Loucy (cell line): ENCODE measurements around the gene TCEA3.
A peak's percentile ranks its signal among the peaks of the same experiment; 100 is the strongest.

Source experiments
- EZH2phosphoT487 ChIP-seq: fragments of 200-600 bp; IDR thresholded peaks from 2 replicates; pipeline ENCODE4 v1.6.1; 2018; ENCODE audit warnings: antibody characterized with exemption, mild to moderate bottlenecking, moderate library complexity, borderline replicate concordance
- TF ChIP-seq, protein P1 (sequence below): fragments of 200-600 bp; sonication (generic); conservative IDR thresholded peaks from 2 replicates; pipeline ENCODE4 v1.5.1; 2014; ENCODE audit warnings: mild to moderate bottlenecking, antibody characterized with exemption, low read length

DNA sequence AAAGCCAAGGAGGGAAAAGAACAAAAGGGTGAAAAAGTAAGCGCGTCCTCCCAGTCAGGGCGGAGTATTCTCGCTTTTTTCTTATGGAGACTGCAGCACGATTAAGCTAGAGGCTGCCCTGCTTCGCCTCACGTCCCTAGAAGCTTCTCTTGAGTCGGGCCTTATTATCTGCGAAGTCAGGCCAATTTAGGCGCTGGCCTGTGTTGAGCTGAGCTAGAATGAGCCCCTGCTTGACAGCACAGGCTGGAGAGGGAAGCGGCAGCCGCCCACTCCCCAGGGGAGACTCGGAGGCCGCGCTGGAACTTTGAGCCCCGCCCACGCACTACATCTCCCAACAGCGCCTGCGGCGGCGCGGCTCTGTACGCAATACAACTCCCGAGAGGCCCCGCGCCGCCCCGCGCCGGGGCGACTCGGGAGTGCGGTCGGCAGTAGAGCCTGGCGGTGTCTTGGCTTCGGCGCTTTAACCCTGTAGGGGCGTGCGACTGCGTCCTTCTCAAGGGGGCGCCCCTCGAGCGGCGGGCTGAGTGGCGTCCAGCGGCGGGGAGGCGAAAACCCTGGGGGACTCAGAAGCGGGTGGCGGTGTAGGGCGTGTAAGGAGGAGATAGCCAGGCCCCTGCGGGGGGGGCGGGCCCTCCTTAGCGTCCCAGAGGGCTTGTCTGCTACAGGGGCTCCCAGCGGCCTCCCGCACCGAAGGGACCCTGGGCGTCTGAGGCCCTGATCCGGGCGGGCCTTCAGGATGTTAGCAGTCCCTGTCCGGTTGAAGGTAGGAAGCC is 55.8 kb downstream of the TCEA3 start:
- TF ChIP-seq EZH2phosphoT487: no peak
- TF ChIP-seq, protein P1, sequence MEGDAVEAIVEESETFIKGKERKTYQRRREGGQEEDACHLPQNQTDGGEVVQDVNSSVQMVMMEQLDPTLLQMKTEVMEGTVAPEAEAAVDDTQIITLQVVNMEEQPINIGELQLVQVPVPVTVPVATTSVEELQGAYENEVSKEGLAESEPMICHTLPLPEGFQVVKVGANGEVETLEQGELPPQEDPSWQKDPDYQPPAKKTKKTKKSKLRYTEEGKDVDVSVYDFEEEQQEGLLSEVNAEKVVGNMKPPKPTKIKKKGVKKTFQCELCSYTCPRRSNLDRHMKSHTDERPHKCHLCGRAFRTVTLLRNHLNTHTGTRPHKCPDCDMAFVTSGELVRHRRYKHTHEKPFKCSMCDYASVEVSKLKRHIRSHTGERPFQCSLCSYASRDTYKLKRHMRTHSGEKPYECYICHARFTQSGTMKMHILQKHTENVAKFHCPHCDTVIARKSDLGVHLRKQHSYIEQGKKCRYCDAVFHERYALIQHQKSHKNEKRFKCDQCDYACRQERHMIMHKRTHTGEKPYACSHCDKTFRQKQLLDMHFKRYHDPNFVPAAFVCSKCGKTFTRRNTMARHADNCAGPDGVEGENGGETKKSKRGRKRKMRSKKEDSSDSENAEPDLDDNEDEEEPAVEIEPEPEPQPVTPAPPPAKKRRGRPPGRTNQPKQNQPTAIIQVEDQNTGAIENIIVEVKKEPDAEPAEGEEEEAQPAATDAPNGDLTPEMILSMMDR: peak; percentile 43
